ENCODE results near the gene MATR3. TPM values are rescaled to one million over a fixed set of nuclear protein-coding genes. Genes with fewer than 3 reads are reported as not detected.
"Not testable (repeated sequence)": the region's sequence is repeated elsewhere in the genome, so short reads cannot be mapped to it uniquely, and the experiment has no call there.

The MATR3 gene
- total and polyA plus RNA-seq, 4 donors: 38.4 to 111 (median 69.7) TPM

GRCh38 chr5:139354186-139354585 is 60.6 kb downstream of the MATR3 start:
- H3K4me1 ChIP-seq (ENCODE audit: control insufficient read depth in 4 of 4, insufficient read depth in 4 of 4, low read length in 3 of 4): peaks cover 0 to 2% (median 0%) of the 10 kb centered on the region in 4 donors
- H3K27me3 ChIP-seq (ENCODE audit: control insufficient read depth in 4 of 4, insufficient read depth in 4 of 4, low read length in 3 of 4): no peaks in the 10 kb centered on the region
- TF ChIP-seq REST (IDR thresholded peaks at IDR 0.05) (no peak), CTCF (IDR thresholded peaks at IDR 0.05; ENCODE audit: low read depth, low read length, missing input control) (no peak), RAD21 (IDR thresholded peaks at IDR 0.05) (no peak), HNF4A (conservative IDR thresholded peaks at IDR 0.05) (no peak), YY1 (IDR thresholded peaks at IDR 0.05) (no peak), MAX (IDR thresholded peaks at IDR 0.05) (no peak), EGR1 (IDR thresholded peaks at IDR 0.05; ENCODE audit: low read depth in 2 of 2) (no peak), FOXA2 (IDR thresholded peaks at IDR 0.05) (no peak), FOXA1 (IDR thresholded peaks at IDR 0.05) (no peak), HNF4G (IDR thresholded peaks at IDR 0.05) (no peak), GABPA (IDR thresholded peaks at IDR 0.05 in 1 of 2, conservative IDR thresholded peaks at IDR 0.05 in 1 of 2) (no peak), SP1 (IDR thresholded peaks at IDR 0.05) (no peak), TAF1 (conservative IDR thresholded peaks at IDR 0.05) (no peak), JUND (IDR thresholded peaks at IDR 0.05) (no peak), NR2F2 (IDR thresholded peaks at IDR 0.05) (no peak), ZBTB33 (IDR thresholded peaks at IDR 0.05) (no peak), ATF3 (IDR thresholded peaks at IDR 0.05) (no peak), RXRA (IDR thresholded peaks at IDR 0.05) (no peak)
- H3K36me3 ChIP-seq (ENCODE audit: control insufficient read depth in 4 of 4, insufficient read depth in 3 of 4, low read depth in 1 of 4, low read length in 3 of 4): peaks cover 0 to 2% (median 0%) of the 10 kb centered on the region in 4 donors
- 97% methylated on average over 3 of the region's 3 CpGs for WGBS
- no peak overlapping the region for H3K4me3 ChIP-seq (ENCODE audit: low read depth in 1 of 3, low read length in 3 of 3)
- no peak overlapping the region for H3K27ac ChIP-seq (ENCODE audit: low read depth in 1 of 2, low read length in 2 of 2)
- H3K9me3 ChIP-seq (ENCODE audit: control insufficient read depth in 4 of 4, low read length in 3 of 4): no peaks in the 10 kb centered on the region
- DNase-seq (ENCODE audit: low spot score): no peak
- no peak overlapping the region for H3K9ac ChIP-seq (ENCODE audit: low read depth in 1 of 2, low read length in 2 of 2)

- H3K9me3 ChIP-seq (ENCODE audit: control insufficient read depth in 4 of 4, low read length in 3 of 4); H3K36me3 ChIP-seq (ENCODE audit: control insufficient read depth in 4 of 4, insufficient read depth in 3 of 4, low read depth in 1 of 4, low read length in 3 of 4); H3K4me1 ChIP-seq (ENCODE audit: control insufficient read depth in 4 of 4, insufficient read depth in 4 of 4, low read length in 3 of 4); H3K27ac ChIP-seq (ENCODE audit: low read depth in 1 of 2, low read length in 2 of 2); H3K9ac ChIP-seq (ENCODE audit: low read depth in 1 of 2, low read length in 2 of 2); DNase-seq (ENCODE audit: low spot score); H3K27me3 ChIP-seq (ENCODE audit: control insufficient read depth in 4 of 4, insufficient read depth in 4 of 4, low read length in 3 of 4); H3K4me3 ChIP-seq (ENCODE audit: low read depth in 1 of 3, low read length in 3 of 3): not testable (repeated sequence)
- 96% methylated on average over 8 of the region's 8 CpGs for WGBS
Measured at GRCh38 chr5:139355900-139356299, 62.4 kb downstream of the MATR3 start.

Measured in liver (tissue), 9 donors.